Renal cortical epithelial cell (primary cell): ENCODE data around the gene ZNF777. TPM values are rescaled to one million over a fixed set of nuclear protein-coding genes. Genes with fewer than 3 reads are reported as not detected.
"Not testable (repeated sequence)": the region's sequence is repeated elsewhere in the genome, so short reads cannot be mapped to it uniquely, and the experiment has no call there.

ENCODE experiments used
- DNase-seq: peaks from one replicate; pipeline ENCODE4 v3.0.0-alpha.2; 2011; ENCODE audit warnings: low read depth
- total RNA-seq: library from RNA; depleted of rRNA; stranded (reverse); fragments of >200 nt; gene quantifications from 2 replicates; pipeline ENCODE4 v1.2.3, GENCODE V29; 2014

ZNF777 gene
- total RNA-seq, 1 donor from 2014 or later, result 12.3 TPM

DNA sequence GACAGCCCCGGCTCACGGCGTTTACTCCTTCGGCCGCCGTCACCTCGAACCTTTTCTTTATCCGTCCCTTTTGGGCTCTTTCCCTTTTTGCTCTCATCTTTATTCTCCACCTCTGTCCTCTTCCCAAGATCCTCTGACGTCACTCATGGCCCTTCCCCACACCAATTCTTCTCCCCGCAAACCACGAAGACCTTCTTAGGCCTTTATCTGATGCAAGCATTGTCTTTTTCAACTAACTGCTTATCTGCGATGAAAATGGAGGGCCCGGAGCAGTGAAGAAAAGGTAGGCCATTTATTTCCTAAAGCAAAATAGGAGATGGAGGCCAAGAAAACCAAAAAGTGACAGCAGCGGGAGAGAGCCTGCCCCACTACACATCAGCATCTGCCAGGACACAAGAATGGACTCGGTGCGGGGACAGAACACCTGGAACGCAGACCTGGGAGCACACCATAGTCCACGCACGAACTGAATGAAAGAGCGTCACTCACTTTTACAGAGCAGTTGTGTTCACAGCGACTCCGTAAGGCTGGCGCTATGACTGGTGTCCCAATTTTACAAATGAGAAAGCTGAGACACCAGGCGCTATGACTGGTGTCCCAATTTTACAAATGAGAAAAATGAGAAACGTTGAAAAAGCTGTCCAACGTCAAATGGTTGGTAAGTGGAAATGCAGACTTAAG lies 45.3 kb downstream of the ZNF777 start:
- DNase-seq, result peak; percentile 7

DNA sequence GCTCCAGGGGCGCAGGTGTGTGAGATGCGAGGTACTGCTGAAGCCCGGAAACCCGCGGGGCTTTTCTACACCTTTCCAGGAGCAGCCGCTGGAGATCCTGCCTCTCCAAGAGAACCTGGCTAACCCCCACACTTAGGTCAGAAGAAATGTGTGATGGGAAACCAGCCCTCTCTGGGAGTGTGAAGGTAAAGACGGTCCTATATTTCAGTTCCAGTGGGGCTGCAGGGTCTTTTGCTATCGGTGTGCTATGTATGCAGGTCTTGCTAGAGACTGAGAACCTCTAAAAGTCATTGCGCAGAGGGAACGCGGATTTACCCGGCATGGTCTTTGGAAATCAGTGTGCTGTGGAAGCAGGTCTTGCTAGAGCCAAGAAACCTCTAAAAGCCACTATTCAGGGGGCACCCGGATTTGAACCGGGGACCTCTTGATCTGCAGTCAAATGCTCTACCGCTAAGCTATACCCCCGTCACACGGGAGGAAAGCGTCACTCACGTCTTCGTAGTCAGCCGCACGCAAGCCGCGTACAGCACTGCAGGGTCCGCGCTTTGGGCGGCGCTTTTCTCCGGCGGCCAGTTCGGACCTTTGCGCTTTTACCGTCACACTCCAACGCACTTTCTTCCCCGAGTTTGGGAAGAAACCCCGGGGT lies 46.0 kb downstream of the ZNF777 start:
- peak; percentile 67 for DNase-seq

GRCh38 chr7:149414171-149414570 lies 46.7 kb downstream of the ZNF777 start:
- DNase-seq, result no peak

DNA sequence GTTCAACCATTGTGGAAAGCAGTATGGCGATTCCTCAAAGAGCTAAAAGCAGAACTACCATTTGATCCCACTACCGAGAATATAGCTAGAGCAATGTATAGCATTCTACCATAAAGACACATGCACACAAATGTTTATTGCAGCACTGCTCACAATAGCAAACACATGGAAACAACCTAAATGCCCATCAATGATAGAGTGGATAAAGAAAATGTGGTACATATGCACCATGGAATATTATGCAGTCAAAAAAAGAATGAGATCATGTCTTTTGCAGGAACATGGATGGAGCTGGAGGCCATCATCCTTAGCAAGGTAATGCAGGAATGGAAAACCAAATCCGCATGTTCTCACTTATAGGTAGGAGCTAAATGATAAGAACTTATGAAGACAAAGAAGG lies 47.8 kb downstream of the ZNF777 start:
- DNase-seq, result not testable (repeated sequence)

DNA sequence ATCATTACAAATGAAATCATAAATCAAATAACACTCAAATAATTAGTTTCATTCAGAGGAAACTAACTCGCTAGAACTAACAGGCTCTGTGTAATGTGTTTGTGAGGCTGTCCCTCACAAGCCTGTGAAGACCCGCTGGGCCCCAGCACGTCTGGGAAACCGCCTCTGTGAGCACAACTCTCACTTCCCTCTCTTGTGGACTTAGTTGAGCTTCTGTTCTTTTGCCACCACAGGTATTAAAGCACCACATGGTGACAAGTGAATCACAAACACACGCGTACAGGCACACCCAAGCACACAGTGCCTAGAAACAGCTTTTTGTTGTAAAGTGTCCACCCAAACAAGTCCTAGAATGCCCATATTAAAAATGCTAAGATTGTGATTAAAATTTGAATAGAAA lies 51.0 kb downstream of the ZNF777 start:
- DNase-seq, result no peak

GRCh38 chr7:149404825-149405224 lies 56.0 kb downstream of the ZNF777 start:
- DNase-seq, result no peak

- DNase-seq, result no peak
These were observed 56.5 kb downstream of the ZNF777 start for GRCh38 chr7:149404396-149404795.

- DNase-seq, result no peak
These were observed 62.6 kb downstream of the ZNF777 start for GRCh38 chr7:149398195-149398820.

DNA sequence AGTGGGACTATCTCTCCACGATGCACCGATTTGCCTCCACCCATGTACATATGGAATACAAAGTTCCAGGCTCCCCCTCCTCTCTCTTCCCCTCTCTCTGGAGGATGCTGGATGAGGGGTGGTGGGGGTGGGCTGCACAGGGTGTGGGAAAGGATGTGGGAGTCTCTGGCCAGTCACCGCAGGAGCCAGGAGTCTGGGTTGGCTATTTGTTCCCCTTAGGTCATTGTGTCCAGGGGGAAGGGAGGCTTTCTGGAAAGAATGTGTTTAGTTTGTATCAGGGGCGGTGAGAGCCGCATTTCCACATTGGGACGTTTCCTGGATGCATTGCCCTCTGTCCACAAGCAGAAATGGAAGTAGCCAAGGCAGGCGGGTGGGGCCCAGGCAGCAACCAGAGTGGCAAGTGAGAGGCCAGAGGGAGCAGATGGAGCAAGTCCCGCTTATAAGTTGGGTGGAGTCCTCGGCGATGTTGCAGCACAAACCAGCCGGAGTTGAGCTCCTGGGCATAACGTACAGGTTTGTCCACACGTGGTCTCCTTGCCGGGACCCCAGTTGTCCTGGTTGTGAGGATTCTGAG lies 63.3 kb downstream of the ZNF777 start:
- no peak for DNase-seq

DNA sequence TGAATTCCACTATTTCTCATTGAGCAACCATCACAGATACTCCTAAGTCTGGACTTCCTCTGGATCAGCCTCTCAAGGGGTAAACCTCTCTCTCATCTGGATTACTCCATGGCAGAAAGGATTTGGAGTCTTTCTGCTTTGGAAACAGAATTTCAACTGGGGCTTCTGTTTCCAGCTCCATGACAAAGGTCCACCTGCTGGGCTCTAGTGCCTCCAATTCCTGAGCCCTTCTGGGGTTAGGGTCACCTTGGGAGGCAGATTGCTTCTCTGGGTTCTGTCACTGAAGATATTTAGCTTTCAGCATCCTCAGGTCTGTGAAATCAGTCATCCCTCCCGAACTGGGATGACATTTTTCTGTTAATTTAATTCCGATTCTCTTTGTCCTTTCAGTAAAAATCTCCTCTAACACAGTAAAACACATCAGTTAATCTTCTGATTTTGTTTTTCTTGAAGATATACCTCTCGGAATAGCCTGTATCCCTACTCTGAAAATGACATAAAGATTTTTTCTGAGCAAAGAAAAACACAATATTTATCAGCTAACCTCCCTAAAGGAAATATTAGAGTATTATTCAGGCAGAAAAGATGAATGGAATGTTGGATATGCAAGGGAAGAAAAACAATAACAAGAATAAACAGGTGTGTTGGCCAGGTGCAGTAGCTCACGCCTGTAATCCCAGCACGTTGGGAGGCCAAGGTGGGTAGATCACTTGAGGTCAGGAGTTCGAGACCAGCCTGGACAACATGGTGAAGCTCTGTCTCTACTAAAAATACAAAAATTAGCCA lies 72.1 kb downstream of the ZNF777 start:
- not testable (repeated sequence) for DNase-seq

DNA sequence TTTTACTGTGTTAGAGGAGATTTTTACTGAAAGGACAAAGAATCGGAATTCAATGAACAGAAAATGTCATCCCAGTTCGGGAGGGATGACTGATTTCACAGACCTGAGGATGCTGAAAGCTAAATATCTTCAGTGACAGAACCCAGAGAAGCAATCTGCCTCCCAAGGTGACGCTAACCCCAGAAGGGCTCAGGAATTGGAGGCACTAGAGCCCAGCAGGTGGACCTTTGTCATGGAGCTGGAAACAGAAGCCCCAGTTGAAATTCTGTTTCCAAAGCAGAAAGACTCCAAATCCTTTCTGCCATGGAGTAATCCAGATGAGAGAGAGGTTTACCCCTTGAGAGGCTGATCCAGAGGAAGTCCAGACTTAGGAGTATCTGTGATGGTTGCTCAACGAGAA lies 74.3 kb downstream of the ZNF777 start:
- DNase-seq, result not testable (repeated sequence)

- DNase-seq, result no peak
These were observed 75.5 kb downstream of the ZNF777 start for GRCh38 chr7:149385195-149385950.

Other genes starting within 250 kb of the ZNF777 start
- 2.4 and 9.7 TPM in 2 replicates for gene ZNF212, start 221.4 kb downstream of the ZNF777 start, total RNA-seq
- gene ZNF783, start 198.9 kb downstream of the ZNF777 start, total RNA-seq, result 8.0 and 10.8 TPM in 2 replicates
- 19.3 and 20.1 TPM in 2 replicates for gene ZNF746, start 36.7 kb upstream of the ZNF777 start, total RNA-seq